HG03039 (cell line): ENCODE results near the gene PRRC2A.
A peak's percentile ranks its signal among the peaks of the same experiment; 100 is the strongest.

Experiments
- ATAC-seq: cut with Tn5 transposase; IDR thresholded peaks from one replicate; pipeline ENCODE4 v1.9.1; 2021; ENCODE audit warnings: mild to moderate bottlenecking, moderate library complexity; ENCODE audit not compliant: unreplicated experiment

The PRRC2A gene

GRCh38 chr6:31645325-31645724, 24.8 kb downstream of the PRRC2A start:
- no peak for ATAC-seq

- ATAC-seq, result peak; percentile 25
Measured at GRCh38 chr6:31651602-31652191, 31.2 kb downstream of the PRRC2A start.

GRCh38 chr6:31652925-31653724, 32.6 kb downstream of the PRRC2A start:
- peak; percentile 40 for ATAC-seq

- no peak for ATAC-seq
Measured at GRCh38 chr6:31654574-31655348, 34.2 kb downstream of the PRRC2A start.

- ATAC-seq, result no peak
Measured at GRCh38 chr6:31655349-31656237, 35.1 kb downstream of the PRRC2A start, which contains the start of gene APOM. Gene APOM (plus strand): TSS chr6:31655894. CDS start chr6:31655967, 73 bp downstream.

- ATAC-seq, result no peak
Measured at GRCh38 chr6:31657406-31658157, 37.1 kb downstream of the PRRC2A start.

- no peak for ATAC-seq
Measured at GRCh38 chr6:31658158-31658688, 37.7 kb downstream of the PRRC2A start.

- no peak for ATAC-seq
Measured at GRCh38 chr6:31658983-31659648, 38.6 kb downstream of the PRRC2A start.

GRCh38 chr6:31659649-31660380, 39.3 kb downstream of the PRRC2A start:
- no peak for ATAC-seq

- ATAC-seq, result peak; percentile 40
Measured at GRCh38 chr6:31660381-31661261, 40.1 kb downstream of the PRRC2A start, which contains the start of gene C6orf47. Gene C6orf47 (minus strand): TSS chr6:31660778. CDS start chr6:31659947, 831 bp downstream.

GRCh38 chr6:31661262-31662123, 41.0 kb downstream of the PRRC2A start:
- no peak for ATAC-seq

GRCh38 chr6:31662124-31662723, 41.7 kb downstream of the PRRC2A start:
- no peak for ATAC-seq

- no peak for ATAC-seq
Measured at GRCh38 chr6:31663126-31663960, 42.8 kb downstream of the PRRC2A start.

GRCh38 chr6:31663961-31664789, 43.7 kb downstream of the PRRC2A start:
- ATAC-seq, result no peak
